ENCODE data around the gene KIAA1671. TPM values are rescaled to one million over a fixed set of nuclear protein-coding genes. Genes with fewer than 3 reads are reported as not detected.
"Not testable (repeated sequence)": the region's sequence is repeated elsewhere in the genome, so short reads cannot be mapped to it uniquely, and the experiment has no call there.

Gene KIAA1671
- total RNA-seq, 4 donors from 2014 or later: 20.9 to 41.8 (median 28.4) TPM

GRCh38 chr22:25177895-25178294, 225.4 kb downstream of the KIAA1671 start:
- no CpG with 5 or more reads among the region's 9 CpGs for WGBS, 2 donors (ENCODE audit: low coverage in 1 of 2)
- ATAC-seq: no peak
- no peak overlapping the region for H3K27ac ChIP-seq
- H3K4me3 ChIP-seq: no peak overlapping the region
- no peaks in the 10 kb centered on the region for H3K4me1 ChIP-seq
- H3K27me3 ChIP-seq: no peaks in the 10 kb centered on the region
- H3K36me3 ChIP-seq: peaks cover 0 to 96% of the 10 kb centered on the region in 2 donors
- peaks cover 0 to 11% (median 0%) of the 10 kb centered on the region in 3 donors for H3K9me3 ChIP-seq
- TF ChIP-seq POLR2A (IDR thresholded peaks at IDR 0.05): no peak
- TF ChIP-seq POLR2AphosphoS5 (IDR thresholded peaks at IDR 0.05): no peak

- H3K36me3 ChIP-seq: peaks cover 0 to 96% of the 10 kb centered on the region in 2 donors
- WGBS, 2 donors (ENCODE audit: low coverage in 1 of 2): 100% methylated on average over 1 of the region's 6 CpGs; no CpG with 5 or more reads in 1 of the 2 donors
- ATAC-seq: not testable (repeated sequence)
Measured at GRCh38 chr22:25178348-25178747, 225.8 kb downstream of the KIAA1671 start.

GRCh38 chr22:25178869-25179631, 226.5 kb downstream of the KIAA1671 start:
- Histone ChIP-seq H3K36me3 (peaks cover 0 to 99% of the 10 kb centered on the region in 2 donors), H3K9me3 (peaks cover 0 to 11% (median 0%) of the 10 kb centered on the region in 3 donors)
- ATAC-seq: peak; percentile 29
- H3K4me1 ChIP-seq, H3K27ac ChIP-seq, H3K27me3 ChIP-seq, H3K4me3 ChIP-seq: not testable (repeated sequence)
- WGBS, 2 donors (ENCODE audit: low coverage in 1 of 2): 60 to 77% methylated on average over 2 to 24 of the region's 63 CpGs

More at GRCh38 chr22:25178348-25178747, 225.8 kb downstream of the KIAA1671 start:
- not testable (repeated sequence) for H3K4me3 ChIP-seq, H3K27ac ChIP-seq, H3K27me3 ChIP-seq, H3K4me1 ChIP-seq
- peaks cover 0 to 11% (median 0%) of the 10 kb centered on the region in 3 donors for H3K9me3 ChIP-seq

- Histone ChIP-seq H3K4me3 (no peak overlapping the region), H3K27me3 (no peaks in the 10 kb centered on the region), H3K4me1 (no peaks in the 10 kb centered on the region), H3K9me3 (peaks cover 0 to 11% (median 0%) of the 10 kb centered on the region in 3 donors), H3K36me3 (peaks cover 0 to 99% of the 10 kb centered on the region in 2 donors), H3K27ac (no peak overlapping the region)
- peak; percentile 44 for ATAC-seq
- TF ChIP-seq POLR2AphosphoS5 (IDR thresholded peaks at IDR 0.05) (no peak), CTCF (IDR thresholded peaks at IDR 0.05) (no peak), POLR2A (IDR thresholded peaks at IDR 0.05) (no peak), EP300 (IDR thresholded peaks at IDR 0.05) (no peak)
- WGBS, 2 donors (ENCODE audit: low coverage in 1 of 2): 78 to 84% methylated on average over 4 to 8 of the region's 10 CpGs
Measured at GRCh38 chr22:25182131-25183110, 229.9 kb downstream of the KIAA1671 start.

GRCh38 chr22:25183949-25184619, 231.6 kb downstream of the KIAA1671 start:
- H3K4me3 ChIP-seq: no peak overlapping the region
- no peak for ATAC-seq
- 84 to 85% methylated on average over 7 to 9 of the region's 12 CpGs for WGBS, 2 donors (ENCODE audit: low coverage in 1 of 2)
- TF ChIP-seq CTCF (IDR thresholded peaks at IDR 0.05): no peak
- H3K27ac ChIP-seq: no peak overlapping the region
- no peaks in the 10 kb centered on the region for H3K4me1 ChIP-seq
- H3K27me3 ChIP-seq: no peaks in the 10 kb centered on the region
- H3K9me3 ChIP-seq: peaks cover 0 to 11% (median 0%) of the 10 kb centered on the region in 3 donors
- peaks cover 0 to 96% of the 10 kb centered on the region in 2 donors for H3K36me3 ChIP-seq

- WGBS, 2 donors (ENCODE audit: low coverage in 1 of 2): 93 to 96% methylated on average over 3 of the region's 3 CpGs
- no peaks in the 10 kb centered on the region for H3K4me1 ChIP-seq
- H3K27ac ChIP-seq: no peak overlapping the region
- H3K27me3 ChIP-seq: no peaks in the 10 kb centered on the region
- H3K36me3 ChIP-seq: peaks cover 0 to 95% of the 10 kb centered on the region in 2 donors
- TF ChIP-seq CTCF (IDR thresholded peaks at IDR 0.05) (no peak), POLR2AphosphoS5 (IDR thresholded peaks at IDR 0.05) (no peak), POLR2A (IDR thresholded peaks at IDR 0.05) (no peak), EP300 (IDR thresholded peaks at IDR 0.05) (no peak)
- H3K9me3 ChIP-seq: no peaks in the 10 kb centered on the region
- ATAC-seq: no peak
- H3K4me3 ChIP-seq: no peak overlapping the region
Measured at GRCh38 chr22:25186140-25186539, 233.6 kb downstream of the KIAA1671 start.

Measured in gastroesophageal sphincter (tissue), 4 donors.